HEK293 (cell line): ENCODE measurements around the gene CHIT1.

Experiments
- CTCF ChIA-PET: fragments of 350-600 bp; formaldehyde crosslinking; extraction: SDS; loops from one replicate; lab custom pipeline; 2021; ENCODE audit warnings: antibody characterized with exemption; lab: Yijun Ruan, JAX
- POLR2A ChIA-PET: fragments of 300-600 bp; formaldehyde crosslinking; extraction: SDS; loops from one replicate; lab custom pipeline; 2020; ENCODE audit warnings: antibody characterized with exemption, inconsistent platforms; lab: Yijun Ruan, JAX
- H3K27ac ChIP-seq: fragments of 200-500 bp; sonication (Bioruptor generic); 2 replicates; pipeline ENCODE4 v1.5.1; 2014; ENCODE audit warnings: low read depth, low read length, control low read depth, inconsistent platforms; ENCODE audit errors: extremely low read depth
- H3K36me3 ChIP-seq, 2 experiments: fragments of 200-500 bp in 1 of 2; sonication (Bioruptor generic) in 1 of 2; 1 replicate in 1 of 2; 2 replicates in 1 of 2; pipeline ENCODE4 v1.5.1; 2014 to 2017; ENCODE audit warnings: inconsistent platforms in 2 of 2, low read length in 2 of 2; ENCODE audit not compliant: control insufficient read depth in 2 of 2, insufficient read depth in 1 of 2
- H3K4me1 ChIP-seq: fragments of 200-500 bp; sonication (Bioruptor generic); 2 replicates; pipeline ENCODE4 v1.5.1; 2014; ENCODE audit warnings: mild to moderate bottlenecking, low read length, inconsistent platforms; ENCODE audit not compliant: control insufficient read depth, insufficient read depth
- H3K4me3 ChIP-seq: 2 replicates; pipeline ENCODE4 v1.5.1; 2011; ENCODE audit warnings: low read depth, mild to moderate bottlenecking, control low read depth, low read length, moderate library complexity
- H3K9me3 ChIP-seq: fragments of 200-500 bp; sonication (Bioruptor generic); 2 replicates; pipeline ENCODE4 v1.5.1; 2014; ENCODE audit warnings: low read depth, low read length, inconsistent platforms; ENCODE audit not compliant: control insufficient read depth, insufficient read depth
- GFI1B ChIP-seq: fragments of 450-650 bp; formaldehyde crosslinking; IDR thresholded peaks from 2 replicates; pipeline ENCODE4 v1.5.1; 2016; ENCODE audit warnings: missing biosample characterization, missing genetic modification characterization
- HOXC10 ChIP-seq: sonication (generic); formaldehyde crosslinking; IDR thresholded peaks from 2 replicates; pipeline ENCODE4 v1.8.1; 2023; ENCODE audit warnings: mild to moderate bottlenecking, missing genetic modification reagents
- IKZF3 ChIP-seq: fragments of 450-650 bp; IDR thresholded peaks from 2 replicates; pipeline ENCODE4 v1.5.0; 2018; ENCODE audit warnings: missing biosample characterization, mild to moderate bottlenecking, missing genetic modification characterization, moderate library complexity
- INSM2 ChIP-seq: fragments of 450-650 bp; formaldehyde crosslinking; IDR thresholded peaks from 2 replicates; pipeline ENCODE4 v1.5.1; 2016; ENCODE audit warnings: missing biosample characterization, missing genetic modification characterization
- PBX3 ChIP-seq: sonication (generic); formaldehyde crosslinking; IDR thresholded peaks from 2 replicates; pipeline ENCODE4 v1.8.1; 2022; ENCODE audit warnings: mild to moderate bottlenecking, moderate library complexity, missing genetic modification reagents
- REPIN1 ChIP-seq: fragments of 450-650 bp; formaldehyde crosslinking; IDR thresholded peaks from 2 replicates; pipeline ENCODE4 v1.5.1; 2017; ENCODE audit warnings: missing biosample characterization, missing genetic modification characterization, low read depth
- SETDB1 ChIP-seq: IDR thresholded peaks from one replicate; pipeline ENCODE4 v1.6.1; 2017; ENCODE audit warnings: mild to moderate bottlenecking, low read length, moderate library complexity, mixed read lengths; ENCODE audit not compliant: insufficient read length
- ZBTB10 ChIP-seq: fragments of 450-650 bp; formaldehyde crosslinking; IDR thresholded peaks from 2 replicates; pipeline ENCODE4 v1.5.1; 2016; ENCODE audit warnings: missing biosample characterization, missing genetic modification characterization
- ZBTB17 ChIP-seq: fragments of 450-650 bp; formaldehyde crosslinking; IDR thresholded peaks from 2 replicates; pipeline ENCODE4 v1.5.1; 2016; ENCODE audit warnings: missing biosample characterization, missing genetic modification characterization
- ZIC2 ChIP-seq: fragments of 450-650 bp; formaldehyde crosslinking; IDR thresholded peaks from 2 replicates; pipeline ENCODE4 v1.5.1; 2016; ENCODE audit warnings: missing biosample characterization, missing genetic modification characterization
- ZNF10 ChIP-seq: fragments of 450-650 bp; formaldehyde crosslinking; IDR thresholded peaks from 2 replicates; pipeline ENCODE4 v1.5.1; 2017; ENCODE audit warnings: missing biosample characterization, missing genetic modification characterization
- ZNF148 ChIP-seq: fragments of 450-650 bp; formaldehyde crosslinking; IDR thresholded peaks from 2 replicates; pipeline ENCODE4 v1.5.0; 2017; ENCODE audit warnings: missing biosample characterization, missing genetic modification characterization, borderline replicate concordance
- ZNF2 ChIP-seq: fragments of 450-650 bp; formaldehyde crosslinking; IDR thresholded peaks from 2 replicates; pipeline ENCODE4 v1.5.1; 2016; ENCODE audit warnings: missing biosample characterization, missing genetic modification characterization
- ZNF280C ChIP-seq: fragments of 450-650 bp; formaldehyde crosslinking; IDR thresholded peaks from 2 replicates; pipeline ENCODE4 v1.5.1; 2016; ENCODE audit warnings: missing biosample characterization, missing genetic modification characterization
- ZNF350 ChIP-seq: fragments of 450-650 bp; formaldehyde crosslinking; IDR thresholded peaks from 2 replicates; pipeline ENCODE4 v1.5.0; 2017; ENCODE audit warnings: missing biosample characterization, mild to moderate bottlenecking, missing genetic modification characterization
- ZNF366 ChIP-seq: fragments of 450-650 bp; formaldehyde crosslinking; conservative IDR thresholded peaks from 2 replicates; pipeline ENCODE4 v1.5.1; 2016; ENCODE audit warnings: missing biosample characterization, missing genetic modification characterization
- ZNF513 ChIP-seq: fragments of 450-650 bp; IDR thresholded peaks from 2 replicates; pipeline ENCODE4 v1.5.1; 2018; ENCODE audit warnings: missing biosample characterization, missing genetic modification characterization
- ZNF530 ChIP-seq: fragments of 450-650 bp; formaldehyde crosslinking; IDR thresholded peaks from 2 replicates; pipeline ENCODE4 v1.5.1; 2016; ENCODE audit warnings: low read depth, missing biosample characterization, missing genetic modification characterization
- ZNF561 ChIP-seq: fragments of 450-650 bp; IDR thresholded peaks from 2 replicates; pipeline ENCODE4 v1.5.1; 2018; ENCODE audit warnings: missing biosample characterization, missing genetic modification characterization, borderline replicate concordance
- ZNF654 ChIP-seq: fragments of 450-650 bp; formaldehyde crosslinking; IDR thresholded peaks from 2 replicates; pipeline ENCODE4 v1.5.1; 2016; ENCODE audit warnings: low read depth, missing biosample characterization, missing genetic modification characterization
- ZNF692 ChIP-seq: fragments of 450-650 bp; formaldehyde crosslinking; IDR thresholded peaks from 2 replicates; pipeline ENCODE4 v1.5.1; 2016; ENCODE audit warnings: missing biosample characterization, missing genetic modification characterization
- ZNF791 ChIP-seq: fragments of 450-650 bp; formaldehyde crosslinking; IDR thresholded peaks from 2 replicates; pipeline ENCODE4 v1.5.1; 2016; ENCODE audit warnings: missing biosample characterization, missing genetic modification characterization
- ZSCAN23 ChIP-seq: fragments of 450-650 bp; formaldehyde crosslinking; IDR thresholded peaks from 2 replicates; pipeline ENCODE4 v1.5.1; 2016; ENCODE audit warnings: missing biosample characterization, missing genetic modification characterization

Gene CHIT1

GRCh38 chr1:203267347-203267846 is 37.9 kb upstream of the CHIT1 start:
- Histone ChIP-seq H3K36me3 (no peaks in the 10 kb centered on the region), H3K27ac (no peak overlapping the region; the same call in 1 of the 2 replicates), H3K9me3 (no peaks in the 10 kb centered on the region), H3K4me1 (no peaks in the 10 kb centered on the region), H3K4me3 (peak overlapping the region; percentile 58)
- ChIA-PET POLR2A (interaction anchor here (0.6 to 3.4 kb wide), 4 partner anchors 71 to 241 kb away, joined by 4 to 16 read pairs (median 4); partner anchors contain the start of gene PPFIA4), CTCF (interaction anchor here (0.5 to 13.1 kb wide), 92 partner anchors 8 to 1424 kb away, joined by 3 to 526 read pairs (median 4); partner anchors contain the start of genes ADORA1, BTG2, OPTC and PPFIA4)
- TF ChIP-seq REPIN1 (tag by site-specific recombination) (no peak), ZNF148 (tag by site-specific recombination) (no peak), INSM2 (no peak), ZNF10 (tag by site-specific recombination) (no peak), ZNF692 (tag by site-specific recombination) (no peak), PBX3 (CRISPR knock-in tag) (no peak), ZBTB10 (peak; percentile 84), ZNF654 (tag by site-specific recombination) (peak; percentile 92), ZNF350 (tag by site-specific recombination) (no peak), HOXC10 (no peak), ZNF366 (tag by site-specific recombination) (peak; percentile 80), ZBTB17 (0 out of 2 replicates have a peak, but pooled peaks have one; percentile 34), ZNF561 (peak; percentile 25; the same call in 1 of the 2 replicates), GFI1B (tag by site-specific recombination) (no peak), ZNF2 (peak; percentile 33; the same call in 1 of the 2 replicates), ZNF513 (tag by site-specific recombination) (no peak), SETDB1 (no peak), ZIC2 (tag by site-specific recombination) (0 out of 2 replicates have a peak, but pooled peaks have one; percentile 18), ZNF791 (no peak), ZSCAN23 (tag by site-specific recombination) (no peak), ZNF280C (tag by site-specific recombination) (no peak), IKZF3 (peak; percentile 34), ZNF530 (tag by site-specific recombination) (no peak)
